ENCODE data around the gene HPS3.
"Not testable (repeated sequence)": the region's sequence is repeated elsewhere in the genome, so short reads cannot be mapped to it uniquely, and the experiment has no call there.

HPS3 gene

GRCh38 chr3:149129326-149130205 lies at the start of gene HPS3:
Gene HPS3 (plus strand): TSS chr3:149129638. CDS start chr3:149129724, 86 bp downstream.
- Mint-ChIP-seq H3K27me3 (peaks cover 4% of the 10 kb centered on the region), H3K4me3 (peak within 1 kb of the TSS; percentile 95), H3K27ac (peak within 1 kb of the TSS; percentile 89), H3K36me3 (ENCODE audit: low read depth) (peaks cover 2% of the 10 kb centered on the region), H3K4me1 (peaks cover 38% of the 10 kb centered on the region), H3K9me3 (no peaks in the 10 kb centered on the region)
- DNase-seq (peak; percentile 87), ATAC-seq (peak; percentile 88)

- H3K27ac Mint-ChIP-seq: no peak overlapping the region
- no peaks in the 10 kb centered on the region for H3K27me3 Mint-ChIP-seq
- no peak for ATAC-seq
- H3K4me3 Mint-ChIP-seq: no peak overlapping the region
- H3K9me3 Mint-ChIP-seq: no peaks in the 10 kb centered on the region
- peaks cover 2% of the 10 kb centered on the region for H3K36me3 Mint-ChIP-seq (ENCODE audit: low read depth)
- DNase-seq: no peak
- peaks cover 13% of the 10 kb centered on the region for H3K4me1 Mint-ChIP-seq
Measured at GRCh38 chr3:149080011-149080698, 49.3 kb upstream of the HPS3 start.

GRCh38 chr3:149080699-149081091 lies 48.7 kb upstream of the HPS3 start:
- no peaks in the 10 kb centered on the region for H3K9me3 Mint-ChIP-seq
- H3K27me3 Mint-ChIP-seq: no peaks in the 10 kb centered on the region
- H3K4me1 Mint-ChIP-seq: peaks cover 15% of the 10 kb centered on the region
- DNase-seq: no peak
- peaks cover 2% of the 10 kb centered on the region for H3K36me3 Mint-ChIP-seq (ENCODE audit: low read depth)
- H3K4me3 Mint-ChIP-seq: no peak overlapping the region
- H3K27ac Mint-ChIP-seq: no peak overlapping the region
- ATAC-seq: no peak

- peaks cover 20% of the 10 kb centered on the region for H3K4me1 Mint-ChIP-seq
- H3K36me3 Mint-ChIP-seq (ENCODE audit: low read depth): peaks cover 2% of the 10 kb centered on the region
- H3K4me3 Mint-ChIP-seq: no peak overlapping the region
Measured at GRCh38 chr3:149081772-149082171, 47.7 kb upstream of the HPS3 start.

GRCh38 chr3:149085828-149086231 lies 43.6 kb upstream of the HPS3 start:
- peak overlapping the region; percentile 90 for H3K4me3 Mint-ChIP-seq
- H3K27me3 Mint-ChIP-seq: no peaks in the 10 kb centered on the region
- H3K27ac Mint-ChIP-seq: peak overlapping the region; percentile 54
- H3K36me3 Mint-ChIP-seq (ENCODE audit: low read depth): peaks cover 2% of the 10 kb centered on the region
- peak; percentile 7 for DNase-seq
- H3K4me1 Mint-ChIP-seq: peaks cover 20% of the 10 kb centered on the region
- peak; percentile 42 for ATAC-seq
- no peaks in the 10 kb centered on the region for H3K9me3 Mint-ChIP-seq

More at GRCh38 chr3:149081772-149082171, 47.7 kb upstream of the HPS3 start:
- ATAC-seq: no peak
- H3K27me3 Mint-ChIP-seq: no peaks in the 10 kb centered on the region
- H3K27ac Mint-ChIP-seq: no peak overlapping the region
- DNase-seq: no peak
- no peaks in the 10 kb centered on the region for H3K9me3 Mint-ChIP-seq

- ATAC-seq: peak; percentile 100
Measured at GRCh38 chr3:149086232-149086988, 43.0 kb upstream of the HPS3 start, which contains the start of gene HLTF. Gene HLTF (minus strand): TSS chr3:149086533. CDS start chr3:149086336, 197 bp downstream.

GRCh38 chr3:149087208-149087607 lies 42.2 kb upstream of the HPS3 start:
- no peak overlapping the region for H3K4me3 Mint-ChIP-seq
- DNase-seq: no peak
- no peak overlapping the region for H3K27ac Mint-ChIP-seq
- H3K9me3 Mint-ChIP-seq: no peaks in the 10 kb centered on the region
- no peaks in the 10 kb centered on the region for H3K27me3 Mint-ChIP-seq
- H3K4me1 Mint-ChIP-seq: peaks cover 20% of the 10 kb centered on the region
- ATAC-seq: no peak
- peaks cover 2% of the 10 kb centered on the region for H3K36me3 Mint-ChIP-seq (ENCODE audit: low read depth)

More at GRCh38 chr3:149086232-149086988, 43.0 kb upstream of the HPS3 start, which contains the start of gene HLTF:
- no peaks in the 10 kb centered on the region for H3K9me3 Mint-ChIP-seq
- H3K4me3 Mint-ChIP-seq: peak within 1 kb of the TSS; percentile 90
- H3K27me3 Mint-ChIP-seq: no peaks in the 10 kb centered on the region
- H3K27ac Mint-ChIP-seq: peak within 1 kb of the TSS; percentile 70
- DNase-seq: peak; percentile 90
- peaks cover 20% of the 10 kb centered on the region for H3K4me1 Mint-ChIP-seq
- H3K36me3 Mint-ChIP-seq (ENCODE audit: low read depth): peaks cover 2% of the 10 kb centered on the region

GRCh38 chr3:149089395-149089794 lies 40.0 kb upstream of the HPS3 start:
- H3K4me1 Mint-ChIP-seq: peaks cover 17% of the 10 kb centered on the region
- H3K4me3 Mint-ChIP-seq: no peak overlapping the region
- H3K27me3 Mint-ChIP-seq: no peaks in the 10 kb centered on the region
- no peak overlapping the region for H3K27ac Mint-ChIP-seq
- ATAC-seq (no peak), DNase-seq (no peak)
- H3K36me3 Mint-ChIP-seq (ENCODE audit: low read depth): no peaks in the 10 kb centered on the region
- H3K9me3 Mint-ChIP-seq: no peaks in the 10 kb centered on the region

- peaks cover 10% of the 10 kb centered on the region for H3K4me1 Mint-ChIP-seq
- ATAC-seq (no peak), DNase-seq (no peak)
- no peaks in the 10 kb centered on the region for H3K27me3 Mint-ChIP-seq
- H3K27ac Mint-ChIP-seq: no peak overlapping the region
- no peak overlapping the region for H3K4me3 Mint-ChIP-seq
- H3K9me3 Mint-ChIP-seq: no peaks in the 10 kb centered on the region
- H3K36me3 Mint-ChIP-seq (ENCODE audit: low read depth): no peaks in the 10 kb centered on the region
Measured at GRCh38 chr3:149090461-149090860, 39.0 kb upstream of the HPS3 start.

- Mint-ChIP-seq H3K27me3 (no peaks in the 10 kb centered on the region), H3K9me3 (no peaks in the 10 kb centered on the region), H3K4me1 (peaks cover 8% of the 10 kb centered on the region), H3K27ac (no peak overlapping the region), H3K36me3 (ENCODE audit: low read depth) (no peaks in the 10 kb centered on the region), H3K4me3 (no peak overlapping the region)
- DNase-seq (no peak), ATAC-seq (no peak)
Measured at GRCh38 chr3:149090907-149091306, 38.5 kb upstream of the HPS3 start.

- no peak for ATAC-seq
- no peaks in the 10 kb centered on the region for H3K9me3 Mint-ChIP-seq
- no peak overlapping the region for H3K27ac Mint-ChIP-seq
- DNase-seq: no peak
- no peaks in the 10 kb centered on the region for H3K27me3 Mint-ChIP-seq
- no peak overlapping the region for H3K4me3 Mint-ChIP-seq
- H3K36me3 Mint-ChIP-seq (ENCODE audit: low read depth): no peaks in the 10 kb centered on the region
- peaks cover 2% of the 10 kb centered on the region for H3K4me1 Mint-ChIP-seq
Measured at GRCh38 chr3:149091983-149092382, 37.5 kb upstream of the HPS3 start.

- ATAC-seq (no peak), DNase-seq (no peak)
- H3K4me3 Mint-ChIP-seq: no peak overlapping the region
- no peak overlapping the region for H3K27ac Mint-ChIP-seq
- no peaks in the 10 kb centered on the region for H3K27me3 Mint-ChIP-seq
- no peaks in the 10 kb centered on the region for H3K36me3 Mint-ChIP-seq (ENCODE audit: low read depth)
- H3K9me3 Mint-ChIP-seq: no peaks in the 10 kb centered on the region
- no peaks in the 10 kb centered on the region for H3K4me1 Mint-ChIP-seq
Measured at GRCh38 chr3:149095487-149095886, 34.0 kb upstream of the HPS3 start.

- not testable (repeated sequence) for H3K4me1 Mint-ChIP-seq; H3K27me3 Mint-ChIP-seq; H3K36me3 Mint-ChIP-seq (ENCODE audit: low read depth); H3K9me3 Mint-ChIP-seq; DNase-seq; ATAC-seq; H3K27ac Mint-ChIP-seq; H3K4me3 Mint-ChIP-seq
Measured at GRCh38 chr3:149097987-149098386, 31.5 kb upstream of the HPS3 start.

GRCh38 chr3:149101154-149101553 lies 28.3 kb upstream of the HPS3 start:
- peaks cover 3% of the 10 kb centered on the region for H3K27me3 Mint-ChIP-seq

More at GRCh38 chr3:149101154-149101553, 28.3 kb upstream of the HPS3 start:
- Mint-ChIP-seq H3K9me3 (peaks cover 10% of the 10 kb centered on the region), H3K27ac (no peak overlapping the region), H3K4me3 (no peak overlapping the region), H3K4me1 (no peaks in the 10 kb centered on the region), H3K36me3 (ENCODE audit: low read depth) (no peaks in the 10 kb centered on the region)
- DNase-seq: no peak
- no peak for ATAC-seq

All from activated naive CD8-positive, alpha-beta T cell treated with anti-CD3 and anti-CD28 coated beads, Interleukin-2, amount 50 U/mL, for 24 hours (primary cell).